HUES6 (cell line): ENCODE measurements around the gene MYH7.
"Not testable (repeated sequence)": the region's sequence is repeated elsewhere in the genome, so short reads cannot be mapped to it uniquely, and the experiment has no call there.

Experiments used
- H3K27ac ChIP-seq: 2 replicates; pipeline ENCODE4 v1.7.0; 2013; ENCODE audit warnings: low read depth, mild to moderate bottlenecking, low read length, inconsistent platforms
- H3K27me3 ChIP-seq: 2 replicates; pipeline ENCODE4 v1.6.1; 2013; ENCODE audit warnings: low read length; ENCODE audit not compliant: control insufficient read depth, insufficient read depth
- H3K36me3 ChIP-seq: 2 replicates; pipeline ENCODE4 v1.6.1; 2013; ENCODE audit warnings: low read length; ENCODE audit not compliant: control insufficient read depth, insufficient read depth
- H3K4me1 ChIP-seq: 2 replicates; pipeline ENCODE4 v1.6.1; 2013; ENCODE audit warnings: low read length; ENCODE audit not compliant: control insufficient read depth, insufficient read depth
- H3K4me3 ChIP-seq: 2 replicates; pipeline ENCODE4 v1.5.1; 2013; ENCODE audit warnings: low read depth, low read length
- H3K9ac ChIP-seq: one replicate; pipeline ENCODE4 v1.6.1; 2013; ENCODE audit warnings: mild to moderate bottlenecking, low read length
- H3K9me3 ChIP-seq: 2 replicates; pipeline ENCODE4 v1.6.1; 2013; ENCODE audit warnings: low read depth, low read length; ENCODE audit not compliant: control insufficient read depth, insufficient read depth

MYH7 gene

GRCh38 chr14:23428686-23429495 lies 6.6 kb downstream of the MYH7 start:
- no peaks in the 10 kb centered on the region for H3K36me3 ChIP-seq
- no peaks in the 10 kb centered on the region for H3K9me3 ChIP-seq
- H3K4me3 ChIP-seq = no peak overlapping the region
- H3K27ac ChIP-seq = no peak overlapping the region
- H3K9ac ChIP-seq = no peak overlapping the region
- H3K4me1 ChIP-seq = no peaks in the 10 kb centered on the region
- H3K27me3 ChIP-seq = peaks cover 29% of the 10 kb centered on the region

DNA sequence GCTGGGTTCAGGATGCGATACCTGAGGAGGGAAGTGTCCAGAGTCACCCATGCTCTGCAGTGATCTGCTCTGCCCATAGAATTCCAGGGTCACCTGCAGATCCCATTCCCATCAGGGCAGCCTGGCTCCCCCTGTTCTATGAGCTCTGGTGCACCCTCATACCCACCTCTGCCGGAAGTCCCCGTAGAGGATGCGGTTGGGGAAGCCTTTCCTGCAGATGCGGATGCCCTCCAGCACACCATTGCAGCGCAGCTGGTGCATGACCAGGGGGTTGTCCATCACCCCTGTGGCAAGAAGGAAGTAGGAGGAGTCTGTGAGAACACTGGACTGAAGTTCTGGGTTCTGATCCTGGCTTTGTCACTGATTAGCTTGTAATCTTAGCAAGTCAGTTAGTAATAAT lies 9.7 kb downstream of the MYH7 start:
- not testable (repeated sequence) for H3K27ac ChIP-seq, H3K9me3 ChIP-seq, H3K4me1 ChIP-seq, H3K9ac ChIP-seq, H3K4me3 ChIP-seq, H3K36me3 ChIP-seq
- H3K27me3 ChIP-seq = peaks cover 23% of the 10 kb centered on the region

GRCh38 chr14:23425169-23425568 lies 10.3 kb downstream of the MYH7 start:
- Histone ChIP-seq H3K36me3 (no peaks in the 10 kb centered on the region), H3K4me1 (no peaks in the 10 kb centered on the region), H3K27me3 (peaks cover 28% of the 10 kb centered on the region), H3K9ac (no peak overlapping the region), H3K9me3 (no peaks in the 10 kb centered on the region), H3K4me3 (no peak overlapping the region), H3K27ac (no peak overlapping the region)

- H3K4me3 ChIP-seq = no peak overlapping the region
- H3K27ac ChIP-seq = no peak overlapping the region
- no peaks in the 10 kb centered on the region for H3K4me1 ChIP-seq
- H3K36me3 ChIP-seq = no peaks in the 10 kb centered on the region
- H3K9me3 ChIP-seq = no peaks in the 10 kb centered on the region
- H3K9ac ChIP-seq = no peak overlapping the region
- H3K27me3 ChIP-seq = peaks cover 33% of the 10 kb centered on the region
These were observed 11.8 kb downstream of the MYH7 start for GRCh38 chr14:23423657-23424056.

- H3K9ac ChIP-seq = no peak overlapping the region
- no peaks in the 10 kb centered on the region for H3K36me3 ChIP-seq
- H3K27me3 ChIP-seq = peaks cover 19% of the 10 kb centered on the region; the same call in 1 of the 2 replicates
- H3K9me3 ChIP-seq = no peaks in the 10 kb centered on the region
- H3K27ac ChIP-seq = no peak overlapping the region
- H3K4me1 ChIP-seq = no peaks in the 10 kb centered on the region
- no peak overlapping the region for H3K4me3 ChIP-seq
These were observed 13.9 kb downstream of the MYH7 start for GRCh38 chr14:23421594-23421993.

GRCh38 chr14:23419646-23420045 lies 15.8 kb downstream of the MYH7 start:
- peaks cover 20% of the 10 kb centered on the region; the same call in 1 of the 2 replicates for H3K27me3 ChIP-seq
- not testable (repeated sequence) for H3K36me3 ChIP-seq, H3K27ac ChIP-seq

DNA sequence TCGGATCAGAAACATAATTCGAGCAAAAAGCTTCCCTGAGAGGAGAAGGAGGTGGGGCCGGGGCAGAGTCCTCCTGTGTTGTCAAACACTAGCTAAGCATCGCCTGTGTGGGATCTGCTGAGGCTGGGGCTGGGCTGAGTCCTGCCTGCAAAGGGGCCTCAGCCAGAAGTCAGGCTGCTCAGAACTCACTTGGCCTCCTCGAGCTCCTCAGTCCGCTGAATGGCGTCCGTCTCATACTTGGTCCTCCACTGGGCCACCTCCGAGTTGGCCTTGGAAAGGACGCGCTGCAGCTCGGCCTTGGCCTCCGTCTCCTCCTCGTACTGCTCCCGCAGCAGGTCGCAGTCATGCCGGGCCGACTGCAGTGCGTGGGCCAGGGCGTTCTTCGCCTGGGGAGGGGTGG lies 17.4 kb downstream of the MYH7 start:
- H3K4me3 ChIP-seq = no peak overlapping the region
- H3K36me3 ChIP-seq = no peaks in the 10 kb centered on the region
- no peaks in the 10 kb centered on the region for H3K4me1 ChIP-seq
- peaks cover 23% of the 10 kb centered on the region; the same call in 1 of the 2 replicates for H3K27me3 ChIP-seq
- H3K9me3 ChIP-seq = no peaks in the 10 kb centered on the region
- H3K9ac ChIP-seq = no peak overlapping the region
- no peak overlapping the region for H3K27ac ChIP-seq

More at GRCh38 chr14:23419646-23420045, 15.8 kb downstream of the MYH7 start:
- H3K4me3 ChIP-seq, H3K9me3 ChIP-seq, H3K9ac ChIP-seq, H3K4me1 ChIP-seq: not testable (repeated sequence)

DNA sequence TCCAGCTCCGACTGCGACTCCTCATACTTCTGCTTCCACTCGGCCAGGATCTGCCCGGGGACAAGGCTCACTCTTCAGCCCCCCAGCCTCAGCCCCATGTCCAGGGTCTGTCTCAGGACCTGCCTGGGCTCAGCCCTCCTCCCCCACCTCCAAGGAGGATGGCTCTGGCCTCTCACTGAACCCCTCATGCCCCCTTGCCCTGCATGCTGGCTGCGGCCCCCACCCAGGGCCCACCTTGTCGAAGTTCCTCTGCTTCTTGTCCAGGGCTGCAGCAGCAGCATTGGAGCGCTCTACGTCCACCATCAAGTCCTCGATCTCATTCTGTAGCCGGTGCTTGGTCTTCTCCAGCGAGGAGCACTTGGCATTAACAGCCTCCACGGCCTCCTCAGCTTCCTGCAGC lies 18.2 kb downstream of the MYH7 start:
- H3K27me3 ChIP-seq = peaks cover 23% of the 10 kb centered on the region; the same call in 1 of the 2 replicates
- H3K36me3 ChIP-seq, H3K9me3 ChIP-seq, H3K4me3 ChIP-seq, H3K27ac ChIP-seq, H3K4me1 ChIP-seq, H3K9ac ChIP-seq: not testable (repeated sequence)

GRCh38 chr14:23416801-23417200 lies 18.7 kb downstream of the MYH7 start:
- H3K9me3 ChIP-seq = no peaks in the 10 kb centered on the region
- H3K4me1 ChIP-seq = no peaks in the 10 kb centered on the region
- H3K27me3 ChIP-seq = peaks cover 23% of the 10 kb centered on the region; the same call in 1 of the 2 replicates
- H3K4me3 ChIP-seq = no peak overlapping the region
- no peak overlapping the region for H3K27ac ChIP-seq
- no peaks in the 10 kb centered on the region for H3K36me3 ChIP-seq
- H3K9ac ChIP-seq = no peak overlapping the region

- H3K27ac ChIP-seq = no peak overlapping the region
- H3K4me1 ChIP-seq = no peaks in the 10 kb centered on the region
- no peaks in the 10 kb centered on the region for H3K36me3 ChIP-seq
- H3K4me3 ChIP-seq = no peak overlapping the region
- no peaks in the 10 kb centered on the region for H3K9me3 ChIP-seq
- H3K27me3 ChIP-seq = peaks cover 18% of the 10 kb centered on the region; the same call in 1 of the 2 replicates
- no peak overlapping the region for H3K9ac ChIP-seq
These were observed 19.4 kb downstream of the MYH7 start for GRCh38 chr14:23415821-23416778.
